A673 (cell line): Measurements from ENCODE around the gene PPP1R14D.

ENCODE experiments used
- EZH2 ChIP-seq: fragments of 200-600 bp; sonication (generic); IDR thresholded peaks from 2 replicates; pipeline ENCODE4 v1.6.1; 2017; ENCODE audit warnings: borderline replicate concordance, low read depth, mild to moderate bottlenecking, mixed read lengths, antibody characterized with exemption, low read length; ENCODE audit not compliant: poor library complexity, severe bottlenecking
- TF ChIP-seq, protein P1 (sequence below): fragments of 300-800, 200-600 bp; sonication (generic); conservative IDR thresholded peaks from 2 replicates; pipeline ENCODE4 v1.5.1; 2017; ENCODE audit warnings: low read depth, mild to moderate bottlenecking, antibody characterized with exemption, low read length, moderate library complexity, mixed read lengths

- TF ChIP-seq, protein P1, sequence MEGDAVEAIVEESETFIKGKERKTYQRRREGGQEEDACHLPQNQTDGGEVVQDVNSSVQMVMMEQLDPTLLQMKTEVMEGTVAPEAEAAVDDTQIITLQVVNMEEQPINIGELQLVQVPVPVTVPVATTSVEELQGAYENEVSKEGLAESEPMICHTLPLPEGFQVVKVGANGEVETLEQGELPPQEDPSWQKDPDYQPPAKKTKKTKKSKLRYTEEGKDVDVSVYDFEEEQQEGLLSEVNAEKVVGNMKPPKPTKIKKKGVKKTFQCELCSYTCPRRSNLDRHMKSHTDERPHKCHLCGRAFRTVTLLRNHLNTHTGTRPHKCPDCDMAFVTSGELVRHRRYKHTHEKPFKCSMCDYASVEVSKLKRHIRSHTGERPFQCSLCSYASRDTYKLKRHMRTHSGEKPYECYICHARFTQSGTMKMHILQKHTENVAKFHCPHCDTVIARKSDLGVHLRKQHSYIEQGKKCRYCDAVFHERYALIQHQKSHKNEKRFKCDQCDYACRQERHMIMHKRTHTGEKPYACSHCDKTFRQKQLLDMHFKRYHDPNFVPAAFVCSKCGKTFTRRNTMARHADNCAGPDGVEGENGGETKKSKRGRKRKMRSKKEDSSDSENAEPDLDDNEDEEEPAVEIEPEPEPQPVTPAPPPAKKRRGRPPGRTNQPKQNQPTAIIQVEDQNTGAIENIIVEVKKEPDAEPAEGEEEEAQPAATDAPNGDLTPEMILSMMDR = no peak
- TF ChIP-seq EZH2 = no peak
Measured at GRCh38 chr15:40807888-40808461, 20.5 kb downstream of the PPP1R14D start.
